Caco-2 (cell line): ENCODE results near the gene LSM11. TPM values are rescaled to one million over a fixed set of nuclear protein-coding genes. Genes with fewer than 3 reads are reported as not detected.

Experiments used
- BruUV-seq: library from RNA; stranded (reverse); fragments of 400-500 nt; replicated peaks from 2 replicates; lab custom pipeline; 2021; lab: Mats Ljungman, UMichigan
- CTCF ChIA-PET: fragments of 300-600 bp; sonication (Branson Sonifier 250); formaldehyde crosslinking; loops from one replicate; lab custom pipeline; 2022; ENCODE audit warnings: antibody characterized with exemption; lab: Charles Lee
- POLR2A ChIA-PET: fragments of 300-600 bp; sonication (Branson Sonifier 250); formaldehyde crosslinking; loops from one replicate; lab custom pipeline; 2022; ENCODE audit warnings: antibody characterized with exemption; lab: Charles Lee
- DNase-seq, 2 experiments: peaks; one replicate each; pipeline versions ENCODE4 v3.0.0 to v3.0.0-alpha.2; 2020 to 2022
- H3K27me3 ChIP-seq: replicated peaks from 2 replicates; pipeline ENCODE4 v1.6.0; 2011; ENCODE audit warnings: low read length; ENCODE audit not compliant: control insufficient read depth, insufficient read depth
- H3K36me3 ChIP-seq: 2 replicates; pipeline ENCODE4 v1.5.1; 2011; ENCODE audit warnings: low read length; ENCODE audit not compliant: control insufficient read depth, insufficient read depth
- H3K4me1 ChIP-seq: fragments of 250-450 bp; sonication (Bioruptor Pico); 2 replicates; pipeline ENCODE4 v1.5.1; 2020; ENCODE audit warnings: mild to moderate bottlenecking
- H3K4me3 ChIP-seq: 2 replicates; pipeline ENCODE4 v1.5.1; 2011; ENCODE audit warnings: low read depth, mild to moderate bottlenecking, control low read depth, low read length
- H3K9me3 ChIP-seq: fragments of 250-450 bp; sonication (Bioruptor Pico); 2 replicates; pipeline ENCODE4 v1.5.1; 2020; ENCODE audit warnings: mild to moderate bottlenecking, moderate library complexity
- H3K27ac Mint-ChIP-seq: one replicate; pipeline ENCODE4 v1.8.0; 2022; ENCODE audit warnings: mixed read lengths; ENCODE audit not compliant: unreplicated experiment
- H3K27me3 Mint-ChIP-seq: one replicate; pipeline ENCODE4 v1.8.0; 2022; ENCODE audit warnings: mixed read lengths; ENCODE audit not compliant: insufficient read depth, unreplicated experiment
- H3K36me3 Mint-ChIP-seq: one replicate; pipeline ENCODE4 v1.8.0; 2022; ENCODE audit warnings: mild to moderate bottlenecking, mixed read lengths; ENCODE audit not compliant: insufficient read depth, unreplicated experiment
- H3K4me1 Mint-ChIP-seq: one replicate; pipeline ENCODE4 v1.8.0; 2022; ENCODE audit warnings: low read depth, mixed read lengths; ENCODE audit not compliant: unreplicated experiment
- H3K4me3 Mint-ChIP-seq: one replicate; pipeline ENCODE4 v1.8.0; 2022; ENCODE audit warnings: mild to moderate bottlenecking, moderate library complexity, mixed read lengths; ENCODE audit not compliant: unreplicated experiment
- H3K9me3 Mint-ChIP-seq: one replicate; pipeline ENCODE4 v1.8.0; 2022; ENCODE audit warnings: mixed read lengths; ENCODE audit not compliant: unreplicated experiment
- CTCF ChIP-seq, 2 experiments: fragments of 200-600 bp in 1 of 2; IDR thresholded peaks; 1 replicate in 1 of 2; 2 replicates in 1 of 2; pipeline versions ENCODE4 v1.5.1 to v1.8.0; 2011 to 2022; ENCODE audit warnings: antibody characterized with exemption in 1 of 2, control low read depth in 1 of 2, inconsistent platforms in 1 of 2, low read depth in 1 of 2, low read length in 1 of 2, mild to moderate bottlenecking in 1 of 2, moderate library complexity in 1 of 2; ENCODE audit not compliant: insufficient read depth in 1 of 2, severe bottlenecking in 1 of 2, unreplicated experiment in 1 of 2
- intact Hi-C: fragments of 100-400 bp; cut with micrococcal nuclease; formaldehyde crosslinking; loops from one replicate; pipeline ENCODE4 v1.10.0; 2022; ENCODE audit not compliant: unreplicated experiment
- total RNA-seq: library from RNA; stranded (reverse); gene quantifications from 2 replicates; pipeline ENCODE4 v1.2.3, GENCODE V29; 2022

The LSM11 gene
- total RNA-seq, 1 experiment from 2014 or later: 7.7 TPM

DNA sequence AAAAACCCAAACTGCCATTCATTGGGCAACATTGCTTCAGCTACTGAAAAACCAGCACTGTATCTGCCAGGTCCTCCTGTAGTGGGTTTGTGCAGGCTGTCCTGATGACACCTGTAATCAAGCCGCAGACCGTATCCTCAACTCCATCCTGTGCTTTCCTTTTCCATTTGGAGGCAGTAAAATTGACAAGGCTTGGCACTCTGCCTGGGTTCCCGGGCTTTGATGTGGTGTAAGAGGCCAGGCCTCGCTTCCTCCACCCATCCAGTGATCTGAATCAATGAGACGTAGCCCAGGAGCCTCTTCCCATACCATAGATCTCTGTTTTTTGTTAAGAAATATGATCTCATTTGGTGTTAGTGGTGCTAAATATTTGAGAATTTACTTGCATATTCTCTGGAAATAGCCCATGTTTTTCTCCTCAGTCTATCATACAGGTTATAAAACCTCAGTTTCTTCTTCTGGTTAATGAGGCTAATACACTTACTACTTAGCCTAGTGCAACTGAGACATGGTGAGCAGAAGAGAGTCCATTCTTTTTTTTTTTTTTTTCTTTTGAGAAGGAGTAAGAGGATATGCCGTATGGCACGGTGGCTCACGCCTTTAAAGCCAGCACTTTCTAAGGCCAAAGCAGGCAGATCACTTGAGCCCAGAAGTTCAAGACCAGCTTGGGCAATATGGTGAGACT is 34.8 kb downstream of the LSM11 start:
- no peaks in the 10 kb centered on the region for H3K4me1 Mint-ChIP-seq
- ChIA-PET CTCF (no interaction called here), POLR2A (no interaction called here)
- no peaks in the 10 kb centered on the region for H3K4me1 ChIP-seq
- intact Hi-C loops: no loop called here
- H3K4me3 Mint-ChIP-seq: no peak overlapping the region
- BruUV-seq: no TSS peak
- H3K27ac Mint-ChIP-seq: no peak overlapping the region
- no peaks in the 10 kb centered on the region for H3K27me3 Mint-ChIP-seq
- TF ChIP-seq CTCF (IDR thresholded peaks at IDR 0.05; ENCODE audit: insufficient read depth in 1 of 2, low read depth in 1 of 2, low read length in 1 of 2, severe bottlenecking in 1 of 2, unreplicated experiment in 1 of 2): no peak
- no peaks in the 10 kb centered on the region for H3K36me3 ChIP-seq
- no peak overlapping the region for H3K4me3 ChIP-seq
- peaks cover 6% of the 10 kb centered on the region for H3K36me3 Mint-ChIP-seq
- no peak for DNase-seq
- H3K9me3 Mint-ChIP-seq: no peaks in the 10 kb centered on the region
- H3K27me3 ChIP-seq: no peaks in the 10 kb centered on the region
- no peaks in the 10 kb centered on the region for H3K9me3 ChIP-seq

DNA sequence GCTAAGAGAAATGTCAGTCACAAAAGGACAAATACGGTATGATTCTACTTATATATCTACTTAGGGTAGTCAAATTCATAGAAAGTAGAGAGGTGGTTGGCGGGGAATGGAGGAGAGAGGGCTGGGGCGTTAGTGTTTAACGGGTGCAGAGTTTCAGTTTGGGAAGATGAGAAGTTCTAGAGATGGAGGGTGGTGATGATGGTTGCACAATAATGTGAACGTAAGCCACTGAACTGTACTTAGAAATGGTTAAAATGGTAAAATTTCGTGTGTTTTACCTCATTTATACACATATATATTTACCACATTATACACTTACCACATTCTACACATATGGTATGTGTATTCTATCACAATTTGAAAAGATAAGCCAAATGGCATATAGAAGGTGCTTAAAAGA is 35.7 kb downstream of the LSM11 start:
- DNase-seq: no peak
- Histone ChIP-seq H3K9me3 (no peaks in the 10 kb centered on the region), H3K36me3 (no peaks in the 10 kb centered on the region), H3K4me1 (no peaks in the 10 kb centered on the region), H3K4me3 (no peak overlapping the region), H3K27me3 (no peaks in the 10 kb centered on the region)
- ChIA-PET POLR2A (no interaction called here), CTCF (no interaction called here)
- no peak overlapping the region for H3K4me3 Mint-ChIP-seq
- no peaks in the 10 kb centered on the region for H3K27me3 Mint-ChIP-seq
- no peak for TF ChIP-seq CTCF (IDR thresholded peaks at IDR 0.05; ENCODE audit: insufficient read depth in 1 of 2, low read depth in 1 of 2, low read length in 1 of 2, severe bottlenecking in 1 of 2, unreplicated experiment in 1 of 2)
- no peak overlapping the region for H3K27ac Mint-ChIP-seq
- no peaks in the 10 kb centered on the region for H3K9me3 Mint-ChIP-seq
- BruUV-seq: no TSS peak
- no peaks in the 10 kb centered on the region for H3K4me1 Mint-ChIP-seq
- peaks cover 9% of the 10 kb centered on the region for H3K36me3 Mint-ChIP-seq
- intact Hi-C loops: no loop called here

DNA sequence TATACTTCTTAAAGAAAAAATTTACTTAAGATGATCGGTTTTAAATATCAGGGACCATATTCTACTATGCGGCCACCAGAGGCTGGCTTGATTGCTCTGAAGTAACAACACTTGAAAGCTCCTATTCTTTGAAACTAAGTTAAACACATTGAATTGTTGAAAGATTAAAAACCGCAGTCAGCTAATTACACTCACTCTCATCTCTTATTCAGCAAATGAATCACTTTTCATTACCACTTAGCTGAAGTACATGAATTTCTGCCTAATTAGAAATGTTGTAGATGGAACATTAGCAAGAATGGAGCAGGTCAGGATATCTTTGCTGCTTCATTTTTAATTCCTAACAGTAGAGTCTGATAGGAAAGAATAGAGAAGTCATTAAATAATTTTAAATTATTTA is 42.3 kb downstream of the LSM11 start:
- no peak overlapping the region for H3K4me3 ChIP-seq
- ChIA-PET CTCF (interaction anchor here (0.6 kb wide), 1 partner anchor 23 kb away, joined by 3 read pairs; no protein-coding TSS in a partner anchor), POLR2A (no interaction called here)
- H3K4me1 ChIP-seq: no peaks in the 10 kb centered on the region
- Mint-ChIP-seq H3K36me3 (peaks cover 46% of the 10 kb centered on the region), H3K4me1 (no peaks in the 10 kb centered on the region), H3K27me3 (no peaks in the 10 kb centered on the region), H3K4me3 (no peak overlapping the region), H3K9me3 (no peaks in the 10 kb centered on the region), H3K27ac (no peak overlapping the region)
- TF ChIP-seq CTCF (IDR thresholded peaks at IDR 0.05; ENCODE audit: insufficient read depth in 1 of 2, low read depth in 1 of 2, low read length in 1 of 2, severe bottlenecking in 1 of 2, unreplicated experiment in 1 of 2): no peak
- H3K36me3 ChIP-seq: peaks cover 3% of the 10 kb centered on the region
- no peaks in the 10 kb centered on the region for H3K9me3 ChIP-seq
- no peaks in the 10 kb centered on the region for H3K27me3 ChIP-seq
- intact Hi-C loops: no loop called here
- DNase-seq: no peak
- no TSS peak for BruUV-seq
